ENCODE results near the gene ZNF654. TPM values are rescaled to one million over a fixed set of nuclear protein-coding genes. Genes with fewer than 3 reads are reported as not detected.

Gene ZNF654
- total RNA-seq, 1 donor from 2014 or later = 18.7 TPM

GRCh38 chr3:88058306-88058580, 812 bp upstream of the ZNF654 start:
- TF ChIP-seq CTCF (IDR thresholded peaks at IDR 0.05; ENCODE audit: insufficient read depth, low read depth, low read length) (no peak), EZH2 (IDR thresholded peaks at IDR 0.05; ENCODE audit: insufficient read depth, low read length) (no peak)
- H3K4me3 Mint-ChIP-seq (ENCODE audit: unreplicated experiment) = peak overlapping the region; percentile 99
- H2AFZ ChIP-seq (ENCODE audit: low read depth, low read length) = peak overlapping the region; percentile 79
- peaks cover 21% of the 10 kb centered on the region for H3K36me3 ChIP-seq (ENCODE audit: insufficient read depth, low read length)
- peak overlapping the region; percentile 98 for H3K4me3 ChIP-seq (ENCODE audit: insufficient read depth, low read depth, low read length)
- H3K36me3 Mint-ChIP-seq (ENCODE audit: low read depth, unreplicated experiment) = peaks cover 6% of the 10 kb centered on the region
- H3K9me3 Mint-ChIP-seq (ENCODE audit: unreplicated experiment) = no peaks in the 10 kb centered on the region
- no peak for FAIRE-seq
- peaks cover 71% of the 10 kb centered on the region for H3K79me2 ChIP-seq (ENCODE audit: insufficient read depth, low read length)
- no peaks in the 10 kb centered on the region for H3K27me3 Mint-ChIP-seq (ENCODE audit: low read depth, unreplicated experiment)
- H3K27me3 ChIP-seq (ENCODE audit: insufficient read depth, low read length) = no peaks in the 10 kb centered on the region
- DNase-seq (ENCODE audit: low read depth) = no peak
- H3K4me2 ChIP-seq (ENCODE audit: low read length) = peak overlapping the region; percentile 91
- H4K20me1 ChIP-seq (ENCODE audit: insufficient read depth, low read length) = peaks cover 41% of the 10 kb centered on the region
- peak overlapping the region; percentile 42 for H3K27ac Mint-ChIP-seq (ENCODE audit: unreplicated experiment)
- H3K9me3 ChIP-seq (ENCODE audit: insufficient read depth, low read depth, low read length) = no peaks in the 10 kb centered on the region
- H3K4me1 Mint-ChIP-seq (ENCODE audit: low read depth, unreplicated experiment) = peaks cover 18% of the 10 kb centered on the region
- H3K4me1 ChIP-seq (ENCODE audit: insufficient read depth, low read length) = no peaks in the 10 kb centered on the region
- peak overlapping the region; percentile 86 for H3K9ac ChIP-seq (ENCODE audit: low read length)
- H3K27ac ChIP-seq (ENCODE audit: low read depth, low read length) = peak overlapping the region; percentile 89

GRCh38 chr3:88059380-88060170, 520 bp downstream of the ZNF654 start:
- Mint-ChIP-seq H3K36me3 (ENCODE audit: low read depth, unreplicated experiment) (peaks cover 6% of the 10 kb centered on the region), H3K27ac (ENCODE audit: unreplicated experiment) (peak overlapping the region; percentile 77), H3K4me1 (ENCODE audit: low read depth, unreplicated experiment) (peaks cover 22% of the 10 kb centered on the region), H3K9me3 (ENCODE audit: unreplicated experiment) (no peaks in the 10 kb centered on the region), H3K27me3 (ENCODE audit: low read depth, unreplicated experiment) (no peaks in the 10 kb centered on the region), H3K4me3 (ENCODE audit: unreplicated experiment) (peak overlapping the region; percentile 99)
- FAIRE-seq (no peak), DNase-seq (ENCODE audit: low read depth) (no peak)
- Histone ChIP-seq H3K36me3 (ENCODE audit: insufficient read depth, low read length) (peaks cover 20% of the 10 kb centered on the region), H3K9ac (ENCODE audit: low read length) (peak overlapping the region; percentile 93), H3K27me3 (ENCODE audit: insufficient read depth, low read length) (no peaks in the 10 kb centered on the region), H3K27ac (ENCODE audit: low read depth, low read length) (peak overlapping the region; percentile 82), H3K4me2 (ENCODE audit: low read length) (peak overlapping the region; percentile 95), H3K9me3 (ENCODE audit: insufficient read depth, low read depth, low read length) (no peaks in the 10 kb centered on the region), H3K4me3 (ENCODE audit: insufficient read depth, low read depth, low read length) (peak overlapping the region; percentile 98), H2AFZ (ENCODE audit: low read depth, low read length) (peak overlapping the region; percentile 85), H4K20me1 (ENCODE audit: insufficient read depth, low read length) (peaks cover 51% of the 10 kb centered on the region), H3K79me2 (ENCODE audit: insufficient read depth, low read length) (peaks cover 84% of the 10 kb centered on the region), H3K4me1 (ENCODE audit: insufficient read depth, low read length) (no peaks in the 10 kb centered on the region)
- no peak for TF ChIP-seq EZH2 (IDR thresholded peaks at IDR 0.05; ENCODE audit: insufficient read depth, low read length)
- no peak for TF ChIP-seq CTCF (IDR thresholded peaks at IDR 0.05; ENCODE audit: insufficient read depth, low read depth, low read length)

- no peaks in the 10 kb centered on the region for H3K4me1 ChIP-seq (ENCODE audit: insufficient read depth, low read length)
- peaks cover 1% of the 10 kb centered on the region for H3K36me3 Mint-ChIP-seq (ENCODE audit: low read depth, unreplicated experiment)
- no peak overlapping the region for H3K4me3 ChIP-seq (ENCODE audit: insufficient read depth, low read depth, low read length)
- FAIRE-seq = no peak
- H3K4me2 ChIP-seq (ENCODE audit: low read length) = peak overlapping the region; percentile 54
- H3K79me2 ChIP-seq (ENCODE audit: insufficient read depth, low read length) = peaks cover 92% of the 10 kb centered on the region
- H3K36me3 ChIP-seq (ENCODE audit: insufficient read depth, low read length) = peaks cover 4% of the 10 kb centered on the region
- no peak overlapping the region for H3K27ac ChIP-seq (ENCODE audit: low read depth, low read length)
- no peak overlapping the region for H3K27ac Mint-ChIP-seq (ENCODE audit: unreplicated experiment)
- peaks cover 22% of the 10 kb centered on the region for H3K4me1 Mint-ChIP-seq (ENCODE audit: low read depth, unreplicated experiment)
- H4K20me1 ChIP-seq (ENCODE audit: insufficient read depth, low read length) = peaks cover 57% of the 10 kb centered on the region
- peak overlapping the region; percentile 2 for H3K9ac ChIP-seq (ENCODE audit: low read length)
- no peaks in the 10 kb centered on the region for H3K27me3 ChIP-seq (ENCODE audit: insufficient read depth, low read length)
- TF ChIP-seq EZH2 (IDR thresholded peaks at IDR 0.05; ENCODE audit: insufficient read depth, low read length) (no peak), CTCF (IDR thresholded peaks at IDR 0.05; ENCODE audit: insufficient read depth, low read depth, low read length) (no peak)
- peak overlapping the region; percentile 99 for H3K4me3 Mint-ChIP-seq (ENCODE audit: unreplicated experiment)
- no peaks in the 10 kb centered on the region for H3K9me3 Mint-ChIP-seq (ENCODE audit: unreplicated experiment)
- no peaks in the 10 kb centered on the region for H3K27me3 Mint-ChIP-seq (ENCODE audit: low read depth, unreplicated experiment)
- H2AFZ ChIP-seq (ENCODE audit: low read depth, low read length) = no peak overlapping the region
- no peak for DNase-seq (ENCODE audit: low read depth)
- no peaks in the 10 kb centered on the region for H3K9me3 ChIP-seq (ENCODE audit: insufficient read depth, low read depth, low read length)
These were observed 2.7 kb downstream of the ZNF654 start for GRCh38 chr3:88061746-88062145.

Data from astrocyte (in vitro differentiated cells and primary cell).